Endodermal cell (in vitro differentiated cells): ENCODE data around the gene SLCO4C1. TPM values are rescaled to one million over a fixed set of nuclear protein-coding genes. Genes with fewer than 3 reads are reported as not detected.

ENCODE experiments used
- DNase-seq: peaks from one replicate; pipeline ENCODE4 v3.0.0-alpha.2; 2017
- H3K27ac ChIP-seq: 2 replicates; pipeline ENCODE4 v1.5.1; 2013; ENCODE audit warnings: mild to moderate bottlenecking, low read depth, low read length, moderate library complexity
- H3K27me3 ChIP-seq: 2 replicates; pipeline ENCODE4 v1.6.1; 2013; ENCODE audit warnings: mild to moderate bottlenecking, low read length, moderate library complexity; ENCODE audit not compliant: insufficient read depth, control insufficient read depth, poor library complexity, severe bottlenecking
- H3K36me3 ChIP-seq: 2 replicates; pipeline ENCODE4 v1.7.0; 2013; ENCODE audit warnings: mild to moderate bottlenecking, low read length, moderate library complexity; ENCODE audit not compliant: control insufficient read depth, insufficient read depth
- H3K4me1 ChIP-seq: one replicate; pipeline ENCODE4 v1.7.0; 2013; ENCODE audit warnings: low read length; ENCODE audit not compliant: control insufficient read depth, insufficient read depth
- H3K4me3 ChIP-seq: 2 replicates; pipeline ENCODE4 v1.5.1; 2013; ENCODE audit warnings: mild to moderate bottlenecking, low read length, moderate library complexity
- H3K9ac ChIP-seq: 2 replicates; pipeline ENCODE4 v1.6.1; 2013; ENCODE audit warnings: mild to moderate bottlenecking, low read length, moderate library complexity; ENCODE audit not compliant: poor library complexity, severe bottlenecking; ENCODE audit errors: extremely low read depth
- H3K9me3 ChIP-seq: 2 replicates; pipeline ENCODE4 v1.6.1; 2013; ENCODE audit warnings: mild to moderate bottlenecking, low read length, moderate library complexity; ENCODE audit not compliant: control insufficient read depth
- H3K27ac Mint-ChIP-seq: 2 replicates; pipeline ENCODE4 v1.8.0; 2020; ENCODE audit warnings: mixed read lengths
- H3K27me3 Mint-ChIP-seq: 2 replicates; pipeline ENCODE4 v1.8.0; 2021; ENCODE audit warnings: mild to moderate bottlenecking, mixed read lengths; ENCODE audit not compliant: insufficient read depth
- H3K36me3 Mint-ChIP-seq: 2 replicates; pipeline ENCODE4 v1.8.0; 2020; ENCODE audit warnings: low read depth, mixed read lengths
- H3K4me1 Mint-ChIP-seq: 2 replicates; pipeline ENCODE4 v1.8.0; 2020; ENCODE audit warnings: mixed read lengths
- H3K4me3 Mint-ChIP-seq: 2 replicates; pipeline ENCODE4 v1.8.0; 2020; ENCODE audit warnings: mild to moderate bottlenecking, moderate library complexity, mixed read lengths
- H3K9me3 Mint-ChIP-seq: 2 replicates; pipeline ENCODE4 v1.8.0; 2020; ENCODE audit warnings: mild to moderate bottlenecking, mixed read lengths
- WGBS, 2 experiments: methylation state at CpG; one replicate each; pipeline versions ENCODE4 v1.1.5 to v1.1.7; 2013; ENCODE audit warnings: missing lambda C conversion rate in 2 of 2, mixed read lengths in 1 of 2; ENCODE audit not compliant: insufficient coverage in 1 of 2, insufficient read length in 1 of 2; 5-methylcytosine and 5-hydroxymethylcytosine counted together
- total RNA-seq, 2 donors: library from RNA; stranded (reverse); fragmentation: NEBNext Ultra II Directional in 1 of 2; extraction: Animal tissue kit (Norgen Biotek cat#: 25700) in 1 of 2; gene quantifications; 2 replicates in 1 of 2; 3 replicates in 1 of 2; pipeline ENCODE4 v1.2.1, GENCODE V29; 2021
- TF ChIP-seq, protein P1 (sequence below): fragments of 200-600 bp; sonication (generic); conservative IDR thresholded peaks from 2 replicates; pipeline ENCODE4 v1.5.0; 2021; ENCODE audit warnings: antibody characterized with exemption, mild to moderate bottlenecking

SLCO4C1 gene
- total RNA-seq, 2 donors from 2014 or later = 1.9 to 3.6 TPM

DNA sequence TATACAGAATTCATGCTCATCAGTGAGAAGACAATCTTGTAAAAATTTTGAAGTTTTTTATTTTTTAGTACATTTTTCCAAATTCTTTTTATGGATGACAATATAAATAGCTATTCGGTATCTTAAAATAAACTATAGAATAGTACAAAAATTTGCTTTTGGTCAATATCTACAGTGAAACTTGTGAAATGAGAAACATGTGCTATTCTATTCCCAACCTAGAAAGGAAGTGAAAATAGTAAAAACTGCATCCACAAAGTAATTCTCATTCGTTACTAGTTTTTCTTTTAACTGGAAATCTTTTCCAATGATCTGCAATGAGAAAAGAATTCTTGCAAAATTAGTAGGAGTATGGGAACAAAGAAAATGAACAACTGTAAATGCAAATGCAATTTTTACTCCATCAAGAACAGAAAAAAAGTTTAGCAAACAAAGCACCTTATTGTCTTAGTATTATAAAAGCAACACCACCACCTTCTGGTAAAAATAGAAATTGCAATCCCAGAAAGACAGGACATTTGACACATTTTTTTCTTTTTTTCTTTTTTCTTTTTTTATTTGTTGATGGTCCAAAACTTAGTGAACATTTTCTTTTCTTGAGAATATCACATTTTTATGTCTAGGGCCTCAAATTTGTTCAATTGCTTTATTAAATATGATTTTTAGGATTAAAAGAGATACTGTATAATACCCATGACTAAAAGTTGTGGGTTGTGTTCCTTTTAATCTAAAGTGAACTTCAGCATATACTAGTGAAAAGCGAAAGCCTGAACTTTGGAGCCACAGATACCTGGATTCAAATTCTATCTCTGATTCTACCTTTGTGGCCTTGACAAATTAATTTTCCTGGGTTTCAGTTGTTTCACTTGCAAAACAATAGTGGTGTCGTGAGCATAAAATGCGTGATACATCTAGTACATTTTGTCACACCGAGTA is 72.3 kb downstream of the SLCO4C1 start:
- Mint-ChIP-seq H3K36me3 (peaks cover 2% of the 10 kb centered on the region), H3K4me1 (no peaks in the 10 kb centered on the region), H3K4me3 (no peak overlapping the region), H3K9me3 (peaks cover 23% of the 10 kb centered on the region), H3K27ac (no peak overlapping the region), H3K27me3 (peaks cover 9% of the 10 kb centered on the region)
- TF ChIP-seq, protein P1, sequence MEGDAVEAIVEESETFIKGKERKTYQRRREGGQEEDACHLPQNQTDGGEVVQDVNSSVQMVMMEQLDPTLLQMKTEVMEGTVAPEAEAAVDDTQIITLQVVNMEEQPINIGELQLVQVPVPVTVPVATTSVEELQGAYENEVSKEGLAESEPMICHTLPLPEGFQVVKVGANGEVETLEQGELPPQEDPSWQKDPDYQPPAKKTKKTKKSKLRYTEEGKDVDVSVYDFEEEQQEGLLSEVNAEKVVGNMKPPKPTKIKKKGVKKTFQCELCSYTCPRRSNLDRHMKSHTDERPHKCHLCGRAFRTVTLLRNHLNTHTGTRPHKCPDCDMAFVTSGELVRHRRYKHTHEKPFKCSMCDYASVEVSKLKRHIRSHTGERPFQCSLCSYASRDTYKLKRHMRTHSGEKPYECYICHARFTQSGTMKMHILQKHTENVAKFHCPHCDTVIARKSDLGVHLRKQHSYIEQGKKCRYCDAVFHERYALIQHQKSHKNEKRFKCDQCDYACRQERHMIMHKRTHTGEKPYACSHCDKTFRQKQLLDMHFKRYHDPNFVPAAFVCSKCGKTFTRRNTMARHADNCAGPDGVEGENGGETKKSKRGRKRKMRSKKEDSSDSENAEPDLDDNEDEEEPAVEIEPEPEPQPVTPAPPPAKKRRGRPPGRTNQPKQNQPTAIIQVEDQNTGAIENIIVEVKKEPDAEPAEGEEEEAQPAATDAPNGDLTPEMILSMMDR = peak; percentile 94
- H3K4me1 ChIP-seq = no peaks in the 10 kb centered on the region
- WGBS, 2 experiments = 87 to 96% methylated on average over 4 to 5 of the region's 6 CpGs
- no peak for DNase-seq
- H3K9me3 ChIP-seq = peaks cover 15% of the 10 kb centered on the region
- no peaks in the 10 kb centered on the region for H3K36me3 ChIP-seq
- H3K9ac ChIP-seq = no peak overlapping the region
- H3K4me3 ChIP-seq = no peak overlapping the region
- H3K27me3 ChIP-seq = no peaks in the 10 kb centered on the region
- no peak overlapping the region for H3K27ac ChIP-seq

DNA sequence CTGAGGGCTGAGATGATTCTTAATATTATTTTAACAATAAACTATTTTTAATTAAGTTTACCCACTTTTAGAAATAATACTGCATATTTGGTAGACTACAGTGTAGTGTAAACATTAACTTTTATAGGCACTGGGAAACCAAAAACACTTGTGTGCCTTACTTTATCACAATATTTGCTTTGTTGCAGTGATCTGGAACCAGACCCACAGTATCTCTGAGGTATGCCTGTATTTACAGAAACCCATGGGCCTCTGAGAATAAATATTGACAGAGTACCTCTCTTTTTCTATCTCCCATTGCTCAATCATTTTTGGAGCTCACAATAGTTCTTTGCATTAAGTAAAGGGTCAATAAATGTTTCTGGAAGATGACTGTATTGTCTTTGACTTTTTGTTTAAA is 73.3 kb downstream of the SLCO4C1 start:
- Histone ChIP-seq H3K4me3 (no peak overlapping the region), H3K36me3 (no peaks in the 10 kb centered on the region), H3K27me3 (no peaks in the 10 kb centered on the region), H3K9me3 (peaks cover 15% of the 10 kb centered on the region), H3K9ac (no peak overlapping the region), H3K4me1 (no peaks in the 10 kb centered on the region), H3K27ac (no peak overlapping the region)
- TF ChIP-seq, protein P1 = no peak
- peaks cover 12% of the 10 kb centered on the region for H3K27me3 Mint-ChIP-seq
- H3K4me3 Mint-ChIP-seq = no peak overlapping the region
- peaks cover 2% of the 10 kb centered on the region for H3K36me3 Mint-ChIP-seq
- no peaks in the 10 kb centered on the region for H3K4me1 Mint-ChIP-seq
- DNase-seq = no peak
- peaks cover 23% of the 10 kb centered on the region for H3K9me3 Mint-ChIP-seq
- H3K27ac Mint-ChIP-seq = no peak overlapping the region

DNA sequence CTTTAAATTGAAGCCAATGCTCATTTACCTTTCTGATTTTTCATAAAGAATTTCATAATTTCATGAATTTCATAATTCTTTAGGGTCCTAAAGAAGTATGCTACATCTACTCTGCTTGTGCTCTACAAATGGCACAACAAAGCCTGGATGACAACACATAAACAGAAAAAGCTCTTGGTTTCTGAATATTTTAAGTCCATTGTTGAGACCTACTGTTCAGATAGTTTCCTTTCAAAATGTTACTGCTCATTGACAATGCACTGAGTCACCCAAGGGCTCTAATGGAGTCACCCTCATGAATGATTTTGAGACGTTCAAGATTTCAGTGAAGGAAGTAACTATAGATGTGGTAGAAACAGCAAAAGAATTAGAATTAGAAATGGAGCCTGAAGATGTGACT is 74.1 kb downstream of the SLCO4C1 start:
- H3K27ac Mint-ChIP-seq = no peak overlapping the region
- Histone ChIP-seq H3K27ac (no peak overlapping the region), H3K4me3 (peak overlapping the region; percentile 43), H3K9ac (no peak overlapping the region), H3K36me3 (no peaks in the 10 kb centered on the region), H3K9me3 (peaks cover 15% of the 10 kb centered on the region), H3K27me3 (no peaks in the 10 kb centered on the region), H3K4me1 (no peaks in the 10 kb centered on the region)
- peaks cover 16% of the 10 kb centered on the region for H3K27me3 Mint-ChIP-seq
- no peak overlapping the region for H3K4me3 Mint-ChIP-seq
- no peak for DNase-seq
- TF ChIP-seq, protein P1 = no peak
- peaks cover 2% of the 10 kb centered on the region for H3K36me3 Mint-ChIP-seq
- peaks cover 1% of the 10 kb centered on the region for H3K4me1 Mint-ChIP-seq
- 94 to 100% methylated on average over 1 of the region's 1 CpG for WGBS, 2 experiments
- H3K9me3 Mint-ChIP-seq = peaks cover 23% of the 10 kb centered on the region
